A549 (cell line): ENCODE data around the gene NFYC. TPM values are rescaled to one million over a fixed set of nuclear protein-coding genes. Genes with fewer than 3 reads are reported as not detected.

ENCODE experiments used
- ATAC-seq, 2 experiments: fragments of 200-7000 bp in 1 of 2; fragments of >200 bp in 1 of 2; cut with Nextera tagmentation in 1 of 2; cut with Tn5 transposase in 1 of 2; 3 replicates each; pipeline versions ENCODE4 v1.8.0 to v1.9.1; 2018 to 2020; ENCODE audit warnings: mild to moderate bottlenecking in 1 of 2, moderate library complexity in 1 of 2
- CTCF ChIA-PET: fragments of 300-600 bp; sonication (Branson Sonifier 250); formaldehyde crosslinking; extraction: SDS; loops from one replicate; lab custom pipeline; 2021; ENCODE audit warnings: antibody characterized with exemption, inconsistent platforms; lab: Yijun Ruan, JAX
- POLR2A ChIA-PET: fragments of 350-600 bp; formaldehyde crosslinking; extraction: SDS; loops from one replicate; lab custom pipeline; 2021; ENCODE audit warnings: antibody characterized with exemption, inconsistent platforms; lab: Yijun Ruan, JAX
- DNase-seq, 2 experiments: peaks; one replicate each; pipeline versions ENCODE4 v3.0.0 to v3.0.0-alpha.2; 2011 to 2016; ENCODE audit warnings: low read depth in 1 of 2, low spot score in 1 of 2
- FAIRE-seq: peaks from 2 replicates; lab custom pipeline; 2011; peaks lifted over from hg19 to GRCh38; lab: Jason Lieb, UNC
- H3K27ac ChIP-seq, 2 experiments: fragments of >200 bp; sonication (Bioruptor Twin); formaldehyde crosslinking; 3 replicates each; pipeline ENCODE4 v1.5.1; 2016 to 2017
- H3K4me1 ChIP-seq: fragments of >200 bp; sonication (Bioruptor Twin); formaldehyde crosslinking; 3 replicates; pipeline ENCODE4 v1.6.1; 2016
- H3K4me2 ChIP-seq: fragments of >200 bp; sonication (Bioruptor Twin); formaldehyde crosslinking; 3 replicates; pipeline ENCODE4 v1.6.1; 2016
- H3K4me3 ChIP-seq: fragments of >200 bp; sonication (Bioruptor Twin); formaldehyde crosslinking; 3 replicates; pipeline ENCODE4 v1.5.1; 2016
- H3K9me3 ChIP-seq: fragments of >200 bp; sonication (Bioruptor Twin); formaldehyde crosslinking; 3 replicates; pipeline ENCODE4 v1.6.1; 2016
- BCL3 ChIP-seq: fragments of >200 bp; sonication (Bioruptor Twin); formaldehyde crosslinking; IDR thresholded peaks from 3 replicates; pipeline ENCODE4 v1.6.1; 2016
- CBX8 ChIP-seq: fragments of 200-600 bp; sonication (generic); IDR thresholded peaks from 2 replicates; pipeline ENCODE4 v1.6.1; 2016
- CEBPB ChIP-seq, 2 experiments: fragments of >200 bp in 1 of 2; sonication (Bioruptor Twin) in 1 of 2; formaldehyde crosslinking in 1 of 2; IDR thresholded peaks; 2 replicates each; pipeline ENCODE4 v1.6.1; 2012 to 2016
- CHD2 ChIP-seq: fragments of 150-350 bp; IDR thresholded peaks from 2 replicates; pipeline ENCODE4 v1.6.1; 2014; ENCODE audit warnings: low read length; ENCODE audit not compliant: partially characterized antibody
- EHF ChIP-seq: fragments of 250-450 bp; sonication (Bioruptor Pico); IDR thresholded peaks from 2 replicates; pipeline ENCODE4 v1.5.0; 2020; ENCODE audit warnings: mild to moderate bottlenecking
- EHMT2 ChIP-seq: fragments of 200-600 bp; sonication (generic); IDR thresholded peaks from 2 replicates; pipeline ENCODE4 v1.6.1; 2016; ENCODE audit warnings: antibody characterized with exemption, low read depth, mild to moderate bottlenecking, moderate library complexity
- ELK1 ChIP-seq: fragments of 150-350 bp; IDR thresholded peaks from 2 replicates; pipeline ENCODE4 v1.6.1; 2014; ENCODE audit warnings: low read depth, mild to moderate bottlenecking, low read length
- EP300 ChIP-seq, 2 experiments: fragments of >200 bp; sonication (Bioruptor Twin); formaldehyde crosslinking; IDR thresholded peaks; 2 replicates in 1 of 2; 3 replicates in 1 of 2; pipeline ENCODE4 v1.6.1; 2016 to 2017
- ESRRA ChIP-seq: fragments of 150-350 bp; IDR thresholded peaks from 2 replicates; pipeline ENCODE4 v1.6.1; 2014; ENCODE audit warnings: mild to moderate bottlenecking, low read length, borderline replicate concordance
- HES2 ChIP-seq: fragments of >200 bp; sonication (Bioruptor Twin); formaldehyde crosslinking; IDR thresholded peaks from 2 replicates; pipeline ENCODE4 v1.6.1; 2016
- JUNB ChIP-seq: fragments of >200 bp; sonication (Bioruptor Twin); formaldehyde crosslinking; IDR thresholded peaks from 2 replicates; pipeline ENCODE4 v1.6.1; 2016
- KDM5A ChIP-seq: fragments of 200-600 bp; sonication (generic); IDR thresholded peaks from 2 replicates; pipeline ENCODE4 v1.6.1; 2016; ENCODE audit warnings: antibody characterized with exemption, mild to moderate bottlenecking
- MAZ ChIP-seq: fragments of 150-350 bp; IDR thresholded peaks from 2 replicates; pipeline ENCODE4 v1.6.1; 2014; ENCODE audit warnings: antibody characterized with exemption, low read depth, low read length, borderline replicate concordance
- NR3C1 ChIP-seq: fragments of >200 bp; sonication (Bioruptor Twin); formaldehyde crosslinking; IDR thresholded peaks from 3 replicates; pipeline ENCODE4 v1.6.1; 2017
- PBX3 ChIP-seq: IDR thresholded peaks from 2 replicates; pipeline ENCODE4 v1.6.1; 2012
- PHF8 ChIP-seq: fragments of 200-600 bp; sonication (generic); IDR thresholded peaks from 2 replicates; pipeline ENCODE4 v1.6.1; 2016; ENCODE audit warnings: low read depth, mild to moderate bottlenecking, antibody characterized with exemption, moderate library complexity, borderline replicate concordance
- POLR2A ChIP-seq: IDR thresholded peaks from 2 replicates; pipeline ENCODE4 v1.6.1; 2012; ENCODE audit warnings: mild to moderate bottlenecking, low read length
- RCOR1 ChIP-seq: fragments of 150-350 bp; IDR thresholded peaks from 2 replicates; pipeline ENCODE4 v1.6.1; 2014; ENCODE audit warnings: antibody characterized with exemption, low read length, low read depth
- SREBF2 ChIP-seq: fragments of 450-650 bp; IDR thresholded peaks from 2 replicates; pipeline ENCODE4 v1.6.1; 2014; ENCODE audit warnings: mild to moderate bottlenecking, moderate library complexity
- TFCP2L1 ChIP-seq: fragments of 250-450 bp; sonication (Bioruptor Pico); IDR thresholded peaks from 2 replicates; pipeline ENCODE4 v1.5.0; 2021; ENCODE audit warnings: mild to moderate bottlenecking
- USF2 ChIP-seq: fragments of 450-650 bp; IDR thresholded peaks from 2 replicates; pipeline ENCODE4 v1.6.1; 2014; ENCODE audit warnings: antibody characterized with exemption
- ZFP36 ChIP-seq: fragments of 450-650 bp; IDR thresholded peaks from 2 replicates; pipeline ENCODE4 v1.6.1; 2014; ENCODE audit warnings: borderline replicate concordance; ENCODE audit not compliant: partially characterized antibody
- ZNF302 ChIP-seq: fragments of 250-450 bp; sonication (Bioruptor Pico); IDR thresholded peaks from 2 replicates; pipeline ENCODE4 v1.9.0; 2021; ENCODE audit warnings: inconsistent platforms, mild to moderate bottlenecking, moderate library complexity
- WGBS: methylation state at CpG from one replicate; pipeline ENCODE4 v1.1.6; 2017; ENCODE audit errors: missing lambda C conversion rate; 5-methylcytosine and 5-hydroxymethylcytosine counted together
- polyA plus RNA-seq, 4 experiments: library from polyadenylated mRNA; depleted of rRNA in 3 of 4; stranded (reverse); fragments of >200 nt; fragmentation: RNase III in 1 of 4; extraction: RNeasy Plus Mini Kit Qiagen cat#74134 plus additional on column Dnase treatment in 1 of 4; gene quantifications; 2 replicates in 3 of 4; 3 replicates in 1 of 4; pipeline ENCODE4 v1.2.3, GENCODE V29; 2011 to 2017

Gene NFYC
- polyA plus RNA-seq, 2 of the 4 experiments (the other 2 are of a cell fraction): 35.1 to 43.4 TPM

GRCh38 chr1:40745176-40745575, 53.7 kb downstream of the NFYC start:
- FAIRE-seq (no peak), DNase-seq (no peak), ATAC-seq (no peak)
- Histone ChIP-seq H3K27ac (no peak overlapping the region), H3K4me2 (no peak overlapping the region), H3K9me3 (no peaks in the 10 kb centered on the region), H3K4me3 (no peak overlapping the region), H3K4me1 (peaks cover 8% of the 10 kb centered on the region)
- POLR2A ChIA-PET: no interaction called here
- TF ChIP-seq ESRRA: no peak
- no peak for TF ChIP-seq USF2
- no peak for TF ChIP-seq ELK1
- no peak for TF ChIP-seq NR3C1
- WGBS: 62% methylated on average over 1 of the region's 1 CpG
- CTCF ChIA-PET: interaction anchor here (1.1 to 1.3 kb wide), 2 partner anchors 186 to 206 kb away, joined by 3 read pairs; no protein-coding TSS in a partner anchor

GRCh38 chr1:40746344-40747090, 55.0 kb downstream of the NFYC start:
- no peak for FAIRE-seq
- 100% methylated on average over 2 of the region's 2 CpGs for WGBS

GRCh38 chr1:40748841-40749718, 57.6 kb downstream of the NFYC start:
- ATAC-seq (no peak), DNase-seq (no peak), FAIRE-seq (no peak)
- Histone ChIP-seq H3K27ac (no peak overlapping the region), H3K4me1 (peaks cover 26% of the 10 kb centered on the region), H3K4me3 (no peak overlapping the region), H3K4me2 (no peak overlapping the region), H3K9me3 (no peaks in the 10 kb centered on the region)
- POLR2A ChIA-PET: interaction anchor here (0.6 kb wide), 1 partner anchor 573 kb away, joined by 3 read pairs; no protein-coding TSS in a partner anchor
- CTCF ChIA-PET: interaction anchor here (0.9 to 2.1 kb wide), 2 partner anchors 20 to 25 kb away, joined by 3 to 7 read pairs; no protein-coding TSS in a partner anchor
- 98% methylated on average over 5 of the region's 5 CpGs for WGBS
- no peak for TF ChIP-seq USF2
- no peak for TF ChIP-seq ZFP36
- no peak for TF ChIP-seq ESRRA
- no peak for TF ChIP-seq CHD2
- no peak for TF ChIP-seq RCOR1
- no peak for TF ChIP-seq EP300 (IDR thresholded peaks at IDR 0.05)
- no peak for TF ChIP-seq JUNB
- no peak for TF ChIP-seq MAZ
- no peak for TF ChIP-seq PBX3
- no peak for TF ChIP-seq CEBPB (IDR thresholded peaks at IDR 0.05)
- TF ChIP-seq KDM5A: no peak
- TF ChIP-seq BCL3: no peak
- TF ChIP-seq TFCP2L1 (CRISPR knock-in tag): no peak
- no peak for TF ChIP-seq HES2
- TF ChIP-seq POLR2A: no peak
- no peak for TF ChIP-seq PHF8
- TF ChIP-seq EHF (CRISPR knock-in tag): no peak
- TF ChIP-seq SREBF2: no peak

More at GRCh38 chr1:40746344-40747090, 55.0 kb downstream of the NFYC start:
- ATAC-seq (no peak), DNase-seq (no peak)
- H3K4me3 ChIP-seq: no peak overlapping the region
- H3K27ac ChIP-seq: no peak overlapping the region
- ChIA-PET CTCF (interaction anchor here (0.6 to 1.3 kb wide), 4 partner anchors 20 to 859 kb away, joined by 3 read pairs; no protein-coding TSS in a partner anchor), POLR2A (no interaction called here)
- TF ChIP-seq ZFP36 (no peak), CEBPB (IDR thresholded peaks at IDR 0.05) (no peak), CBX8 (no peak), EHMT2 (no peak), USF2 (no peak), MAZ (no peak), ZNF302 (no peak)
- H3K9me3 ChIP-seq: no peaks in the 10 kb centered on the region
- H3K4me1 ChIP-seq: peaks cover 19% of the 10 kb centered on the region
- H3K4me2 ChIP-seq: no peak overlapping the region
